RWPE2 (cell line): Measurements from ENCODE around the gene PCARE.
A peak's percentile ranks its signal among the peaks of the same experiment; 100 is the strongest.

Experiments used
- ATAC-seq: fragments of 200-7000 bp; cut with Tn5 transposase; 3 replicates; pipeline ENCODE4 v1.9.1; 2021; ENCODE audit warnings: low read depth
- DNase-seq: peaks from one replicate; pipeline ENCODE4 v3.0.0-alpha.2; 2020; ENCODE audit warnings: low spot score
- H3K27ac ChIP-seq: fragments of 450-650 bp; 2 replicates; pipeline ENCODE4 v1.5.1; 2017; ENCODE audit warnings: mild to moderate bottlenecking; ENCODE audit not compliant: poor library complexity, severe bottlenecking
- H3K27me3 ChIP-seq: fragments of 250-450 bp; sonication (Bioruptor Pico); 2 replicates; pipeline ENCODE4 v1.5.1; 2021; ENCODE audit warnings: mild to moderate bottlenecking, moderate library complexity; ENCODE audit not compliant: insufficient read depth, poor library complexity, severe bottlenecking
- H3K36me3 ChIP-seq: fragments of 250-450 bp; sonication (Bioruptor Pico); 2 replicates; pipeline ENCODE4 v1.5.1; 2020; ENCODE audit warnings: low read depth, mild to moderate bottlenecking, moderate library complexity
- H3K4me1 ChIP-seq: fragments of 250-450 bp; sonication (Bioruptor Pico); 2 replicates; pipeline ENCODE4 v1.5.1; 2021; ENCODE audit warnings: mild to moderate bottlenecking, moderate library complexity; ENCODE audit not compliant: insufficient read depth, poor library complexity, severe bottlenecking
- H3K4me3 ChIP-seq: fragments of 250-450 bp; sonication (Bioruptor Pico); 2 replicates; pipeline ENCODE4 v1.5.1; 2021; ENCODE audit warnings: mild to moderate bottlenecking, moderate library complexity; ENCODE audit not compliant: severe bottlenecking
- H3K9me3 ChIP-seq: fragments of 250-450 bp; sonication (Bioruptor Pico); 2 replicates; pipeline ENCODE4 v1.5.1; 2021; ENCODE audit warnings: mild to moderate bottlenecking, moderate library complexity; ENCODE audit not compliant: severe bottlenecking
- CTCF ChIP-seq: fragments of 450-650 bp; IDR thresholded peaks from one replicate; pipeline ENCODE4 v1.5.1; 2017; ENCODE audit warnings: mild to moderate bottlenecking, moderate library complexity; ENCODE audit not compliant: poor library complexity, severe bottlenecking

The PCARE gene

GRCh38 chr2:29035016-29035745 lies 39.1 kb downstream of the PCARE start:
- DNase-seq (no peak), ATAC-seq (no peak)
- Histone ChIP-seq H3K27me3 (no peaks in the 10 kb centered on the region), H3K36me3 (no peaks in the 10 kb centered on the region), H3K27ac (no peak overlapping the region), H3K4me3 (no peak overlapping the region), H3K4me1 (peaks cover 14% of the 10 kb centered on the region), H3K9me3 (no peaks in the 10 kb centered on the region)
- no peak for TF ChIP-seq CTCF

- no peak for DNase-seq
- no peaks in the 10 kb centered on the region for H3K27me3 ChIP-seq
- peak overlapping the region; percentile 30 for H3K27ac ChIP-seq
- no peak for ATAC-seq
- H3K4me1 ChIP-seq: peaks cover 14% of the 10 kb centered on the region
- H3K36me3 ChIP-seq: no peaks in the 10 kb centered on the region
- H3K4me3 ChIP-seq: no peak overlapping the region
- no peak for TF ChIP-seq CTCF
- no peaks in the 10 kb centered on the region for H3K9me3 ChIP-seq
Observed at GRCh38 chr2:29033656-29034055, 40.7 kb downstream of the PCARE start.

- peak; percentile 96 for ATAC-seq
- TF ChIP-seq CTCF: no peak
- peak; percentile 25 for DNase-seq
Observed at GRCh38 chr2:29033172-29033571, 41.2 kb downstream of the PCARE start.

GRCh38 chr2:29032189-29032588 lies 42.1 kb downstream of the PCARE start:
- Histone ChIP-seq H3K9me3 (no peaks in the 10 kb centered on the region), H3K4me1 (peaks cover 14% of the 10 kb centered on the region), H3K4me3 (no peak overlapping the region), H3K36me3 (no peaks in the 10 kb centered on the region), H3K27me3 (no peaks in the 10 kb centered on the region), H3K27ac (no peak overlapping the region)
- TF ChIP-seq CTCF: no peak
- DNase-seq (peak; percentile 9), ATAC-seq (no peak)

More at GRCh38 chr2:29033172-29033571, 41.2 kb downstream of the PCARE start:
- no peaks in the 10 kb centered on the region for H3K9me3 ChIP-seq
- peaks cover 14% of the 10 kb centered on the region for H3K4me1 ChIP-seq
- H3K27ac ChIP-seq: peak overlapping the region; percentile 30
- H3K4me3 ChIP-seq: no peak overlapping the region
- no peaks in the 10 kb centered on the region for H3K27me3 ChIP-seq
- H3K36me3 ChIP-seq: no peaks in the 10 kb centered on the region

GRCh38 chr2:29031046-29031445 lies 43.3 kb downstream of the PCARE start:
- H3K9me3 ChIP-seq: no peaks in the 10 kb centered on the region
- H3K36me3 ChIP-seq: no peaks in the 10 kb centered on the region
- H3K27me3 ChIP-seq: no peaks in the 10 kb centered on the region
- no peak overlapping the region for H3K27ac ChIP-seq
- DNase-seq: no peak
- no peak overlapping the region for H3K4me3 ChIP-seq
- H3K4me1 ChIP-seq: peaks cover 14% of the 10 kb centered on the region
- ATAC-seq: no peak
- no peak for TF ChIP-seq CTCF
